NCI-H526 treated with DMSO at 0.1 percent for 48 hours (cell line): ENCODE results near the gene PACRG.

Source experiments
- DNase-seq: peaks from one replicate; lab custom pipeline; 2025; lab: John Stamatoyannopoulos, UW

Gene PACRG

DNA sequence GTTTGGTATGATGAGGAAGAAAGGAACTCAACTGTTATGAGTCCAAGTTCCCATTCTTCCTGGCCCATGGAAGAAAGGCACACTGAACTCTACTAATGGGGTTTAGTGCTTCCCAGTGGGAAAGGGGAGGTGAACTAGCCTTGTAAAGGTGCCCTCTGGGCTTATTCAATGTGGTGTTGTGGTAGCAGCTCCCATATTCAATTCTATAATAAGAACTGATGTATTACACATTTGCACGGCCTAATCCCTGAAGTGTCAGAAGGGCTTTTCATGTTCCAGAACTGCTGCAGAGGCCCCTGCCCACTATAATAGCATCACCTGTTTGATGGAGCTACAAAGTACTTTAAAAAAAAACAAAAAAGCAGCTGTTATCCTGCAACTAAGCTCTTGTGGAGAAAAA lies 17.4 kb upstream of the PACRG start:
- DNase-seq: no peak

DNA sequence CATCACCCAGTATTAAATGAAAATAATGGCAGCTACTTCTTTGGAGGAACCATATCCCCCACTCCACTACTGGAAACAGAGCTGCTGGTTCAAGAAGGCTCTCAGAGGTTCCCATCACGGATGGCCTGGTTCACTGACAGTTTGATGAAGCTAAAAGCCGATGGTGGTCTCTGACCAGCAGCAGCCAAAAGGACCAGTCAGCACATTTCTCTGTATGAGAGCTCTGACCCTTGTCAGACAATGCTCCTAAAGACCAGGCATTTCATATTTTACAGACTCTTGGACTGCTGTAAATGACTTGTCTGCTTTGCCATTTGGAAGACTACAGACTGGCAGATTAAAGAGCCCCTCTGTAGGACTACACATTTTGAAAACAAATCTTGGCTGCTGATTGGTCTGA lies 16.8 kb upstream of the PACRG start:
- no peak for DNase-seq

DNA sequence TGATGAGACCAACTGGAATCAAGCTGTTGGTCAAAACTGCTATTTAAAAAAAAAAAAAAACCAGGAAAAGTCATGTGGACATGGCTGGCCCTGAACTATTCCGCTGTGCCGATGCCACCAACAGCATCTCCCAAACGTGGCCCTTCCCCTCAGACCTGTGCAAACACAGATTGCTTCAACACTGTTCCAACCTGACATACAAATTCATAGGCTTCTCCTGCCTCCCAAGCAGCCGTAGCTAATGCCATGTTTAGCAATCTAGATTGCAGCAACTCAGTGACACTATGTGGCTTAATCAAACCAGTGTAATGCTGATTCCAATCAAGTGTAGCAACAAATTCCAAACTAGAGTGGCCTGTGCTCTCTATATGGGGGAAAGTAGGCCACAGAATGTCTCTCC lies 16.4 kb upstream of the PACRG start:
- DNase-seq: no peak

DNA sequence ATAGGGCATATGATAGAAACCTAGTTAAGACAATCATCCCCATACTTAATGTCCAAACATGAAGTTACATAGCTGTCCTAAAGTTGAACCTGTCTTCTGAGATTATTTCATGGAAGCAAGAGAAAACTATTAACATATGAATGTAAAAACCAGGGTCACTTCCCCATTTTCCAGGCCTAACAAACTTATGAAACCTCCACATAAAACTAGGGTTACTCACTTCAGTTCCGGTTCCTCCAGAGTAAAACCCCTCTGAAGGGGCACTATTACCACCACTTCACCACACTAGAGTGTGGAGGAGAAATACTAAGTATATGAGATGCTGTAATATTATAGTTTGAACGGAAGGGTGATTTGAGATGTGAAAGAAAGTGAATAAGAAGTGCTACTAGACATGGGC lies 15.1 kb upstream of the PACRG start:
- no peak for DNase-seq

DNA sequence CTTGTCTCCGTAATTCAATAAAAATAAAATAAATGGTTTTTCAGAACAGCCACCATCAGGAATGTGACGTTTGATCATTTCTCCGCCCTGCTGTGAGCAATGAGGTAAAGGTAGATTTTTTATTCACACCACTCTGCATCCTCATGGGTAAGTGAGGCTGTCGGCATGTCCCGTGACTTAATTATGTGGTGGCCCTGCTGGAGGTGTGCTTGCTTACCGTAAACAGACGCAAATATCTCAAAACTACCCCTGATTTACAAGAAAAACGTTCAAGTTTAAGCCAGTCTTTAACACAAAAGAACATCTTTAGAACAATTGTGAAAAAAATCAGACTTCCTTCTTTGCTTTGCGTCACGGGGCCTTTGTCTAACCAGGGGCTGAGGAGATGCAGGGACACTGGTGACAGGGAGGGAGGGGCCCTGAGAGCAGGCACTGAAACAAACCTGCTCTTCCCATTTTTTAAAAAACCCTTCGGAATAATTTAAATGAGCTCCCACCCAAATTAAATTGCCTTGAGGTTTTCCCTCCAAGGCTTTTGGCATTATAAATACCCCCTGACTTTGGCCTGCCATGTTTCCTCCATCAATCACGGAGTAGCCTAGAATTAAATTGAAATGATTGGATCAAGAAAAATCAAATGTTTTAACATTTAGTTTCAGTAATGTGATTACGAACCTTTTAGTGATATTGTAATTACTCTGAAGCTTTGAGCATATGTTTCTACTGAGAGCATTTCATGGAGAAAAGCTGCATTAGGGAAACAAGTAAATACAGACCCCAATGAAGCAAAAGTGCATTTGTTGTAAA lies 13.6 kb upstream of the PACRG start:
- DNase-seq: no peak

DNA sequence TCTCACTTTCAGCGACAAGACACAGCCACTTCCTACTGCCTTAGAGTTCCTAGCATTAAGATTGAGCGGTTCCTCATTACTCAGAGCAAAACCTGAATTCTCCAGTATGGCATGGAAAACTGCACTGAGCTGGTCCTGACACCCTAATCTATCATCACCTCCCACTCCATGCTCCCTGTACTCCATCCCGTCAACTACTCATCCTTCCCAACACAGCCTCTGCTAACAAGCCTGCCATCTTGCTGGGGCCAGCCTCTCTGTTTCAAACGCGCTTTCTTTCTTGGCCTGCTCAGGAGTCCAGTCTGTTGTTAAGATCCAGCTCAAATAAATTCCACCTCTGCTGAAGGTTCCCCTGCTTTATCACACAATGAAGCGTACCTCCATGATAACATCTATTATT lies 12.2 kb upstream of the PACRG start:
- no peak for DNase-seq

DNA sequence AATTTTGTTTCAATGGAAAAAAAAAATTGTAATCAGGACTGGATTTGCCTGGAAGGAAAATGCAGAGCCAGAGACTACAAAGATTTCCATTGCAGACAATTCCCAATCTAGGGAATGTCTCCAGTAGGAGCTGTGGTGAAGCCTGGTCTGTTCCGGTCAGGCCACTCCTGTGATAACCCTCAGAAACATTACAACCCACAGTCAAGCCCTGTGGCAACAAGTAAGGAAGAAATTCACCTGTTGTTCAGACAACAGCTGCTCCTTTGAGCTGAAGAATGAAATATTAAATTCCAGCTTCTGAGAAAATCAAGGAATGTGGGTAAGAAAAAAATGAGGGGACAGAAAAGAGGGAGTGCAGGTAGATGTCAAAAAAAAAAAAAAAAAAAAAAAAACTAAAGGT lies 8.2 kb upstream of the PACRG start:
- no peak for DNase-seq

DNA sequence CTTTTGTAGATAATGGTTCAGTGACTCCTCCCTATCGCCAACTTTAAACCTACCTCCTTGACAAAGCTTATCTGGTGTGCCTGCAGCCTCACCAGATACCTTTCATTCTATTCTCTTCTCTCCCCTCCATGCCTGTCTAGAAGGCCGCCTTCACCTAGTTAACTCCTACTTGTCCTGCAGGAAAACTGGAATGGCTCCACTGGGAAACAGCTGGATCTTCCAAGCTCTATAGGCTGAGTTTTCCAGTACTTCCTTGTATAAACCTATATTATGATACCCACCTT lies 6.4 kb upstream of the PACRG start:
- no peak for DNase-seq

DNA sequence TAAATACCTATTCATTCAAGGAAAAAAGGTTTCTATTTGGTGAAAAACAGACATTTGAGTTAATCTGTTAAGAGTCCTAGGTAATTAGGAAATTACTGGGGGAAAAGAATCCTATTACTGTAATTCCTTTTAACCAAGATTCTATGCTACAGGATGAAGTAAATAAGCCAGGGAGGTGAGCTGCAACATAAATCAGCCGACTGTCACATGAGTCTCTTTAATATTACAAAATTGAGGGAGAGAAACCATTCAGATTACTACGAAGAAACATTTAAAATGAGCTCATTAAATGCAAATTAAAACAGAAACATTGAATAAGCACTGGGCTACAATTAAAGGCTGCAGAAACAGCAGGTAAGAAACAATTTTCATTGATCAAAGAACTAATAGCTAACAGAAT lies 5.5 kb upstream of the PACRG start:
- no peak for DNase-seq

DNA sequence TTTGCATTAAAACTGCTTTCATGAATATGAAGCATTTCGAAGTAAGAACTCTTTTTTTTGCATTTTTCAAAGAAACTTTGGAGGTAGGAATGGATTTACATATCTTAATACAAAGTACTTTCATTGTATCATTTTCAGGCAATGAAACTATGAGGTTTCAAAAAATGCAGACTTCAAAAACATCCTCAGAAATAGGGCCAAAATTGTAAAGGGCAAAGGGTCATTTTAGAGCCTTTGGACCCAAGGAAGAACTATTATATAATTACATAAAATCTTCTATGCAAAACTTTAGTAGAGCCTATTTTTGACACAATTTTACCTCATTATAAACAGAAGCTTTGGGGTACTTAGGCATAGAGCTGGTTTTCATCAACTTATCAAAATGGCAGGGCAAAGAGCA lies 5.1 kb upstream of the PACRG start:
- DNase-seq: no peak

DNA sequence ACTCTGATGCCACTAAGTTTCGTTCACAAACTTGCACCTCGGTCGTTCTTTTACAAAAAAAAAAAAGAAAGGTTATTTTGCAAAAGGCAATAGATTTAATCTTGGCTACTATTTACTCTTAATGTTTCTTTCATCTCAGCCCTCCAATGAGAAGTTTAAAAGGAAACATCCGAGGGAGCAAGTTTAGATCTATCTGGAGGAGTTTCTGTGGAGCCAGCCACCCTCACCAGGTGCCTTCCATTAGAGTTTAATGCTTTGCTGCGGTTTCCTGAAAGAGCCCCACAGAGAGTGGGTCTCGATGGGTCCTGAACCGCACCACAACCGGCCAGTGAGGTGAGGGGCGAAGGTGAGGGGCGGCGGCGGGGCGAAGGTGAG lies 840 bp upstream of the PACRG start:
- DNase-seq: no peak

DNA sequence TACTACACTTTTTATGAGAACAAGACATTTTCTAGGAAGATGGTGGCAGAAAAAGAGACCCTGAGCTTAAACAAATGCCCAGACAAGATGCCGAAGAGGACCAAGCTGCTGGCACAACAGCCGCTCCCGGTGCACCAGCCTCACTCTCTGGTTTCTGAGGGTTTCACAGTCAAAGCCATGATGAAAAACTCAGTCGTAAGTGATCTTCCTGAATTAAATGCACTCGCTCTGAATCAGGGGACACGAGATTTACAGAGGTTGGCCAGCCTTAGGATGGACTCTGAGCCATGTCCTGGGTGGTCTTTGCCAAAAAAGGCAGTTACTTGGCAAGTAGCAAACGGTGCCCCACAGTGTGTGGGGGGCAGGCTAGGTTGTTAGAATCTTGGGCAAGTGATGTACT lies 423 bp downstream of the PACRG start:
- no peak for DNase-seq

DNA sequence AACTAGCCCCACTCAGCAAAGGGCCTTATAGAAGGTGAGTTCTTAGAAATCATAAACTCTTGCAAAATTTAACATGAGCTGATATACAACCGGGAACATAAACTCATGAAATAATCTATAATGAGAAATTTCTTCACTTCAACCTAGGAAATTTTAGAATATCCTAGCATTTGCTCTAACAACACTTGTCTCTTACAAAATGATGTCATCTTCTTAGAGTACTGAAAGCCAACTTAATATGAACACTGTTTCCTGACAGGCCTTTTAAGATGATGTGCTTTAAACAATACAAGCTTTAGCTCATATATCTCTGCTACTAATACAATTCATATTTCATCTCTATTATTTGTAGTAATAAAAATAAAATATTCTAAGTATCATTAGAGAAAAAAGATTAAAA lies 932 bp downstream of the PACRG start:
- DNase-seq: no peak

DNA sequence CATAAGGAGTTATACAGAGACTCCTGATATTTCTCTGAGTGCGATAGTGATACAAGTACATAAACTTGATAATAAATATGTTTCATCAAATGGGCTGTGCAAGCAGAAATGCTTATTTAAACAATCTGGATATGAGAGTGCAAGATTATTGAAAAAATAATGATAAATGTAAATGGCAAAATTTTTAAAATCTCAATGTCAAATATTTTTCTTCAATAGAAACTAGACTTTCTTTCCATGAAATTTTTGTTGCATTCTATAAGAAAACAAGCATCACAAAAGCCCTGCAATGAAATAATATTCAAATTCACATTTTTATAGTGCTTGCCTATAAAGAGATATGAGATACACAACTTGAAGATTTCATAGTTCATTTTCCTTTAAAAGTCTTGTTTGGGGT lies 2.7 kb downstream of the PACRG start:
- DNase-seq: no peak

DNA sequence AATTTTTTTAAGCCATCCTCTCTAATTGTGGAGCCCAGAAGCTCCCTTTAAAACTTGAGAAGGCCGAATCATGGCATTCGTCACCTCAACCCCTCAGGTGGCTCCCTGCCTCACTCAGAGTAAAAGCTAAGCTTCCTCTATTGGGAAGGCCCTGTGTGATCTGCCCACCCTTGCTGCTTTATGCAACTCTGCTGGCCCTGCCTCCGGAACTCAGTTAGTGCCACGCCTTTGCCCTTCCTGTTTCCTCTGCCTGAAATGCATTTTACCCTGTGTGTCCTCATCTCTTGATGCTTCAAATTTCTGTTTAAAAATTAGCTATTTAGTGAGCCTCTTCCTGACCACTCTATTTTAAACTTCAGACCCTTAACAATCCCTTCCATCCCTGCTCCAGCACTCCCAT lies 5.7 kb downstream of the PACRG start:
- DNase-seq: no peak

DNA sequence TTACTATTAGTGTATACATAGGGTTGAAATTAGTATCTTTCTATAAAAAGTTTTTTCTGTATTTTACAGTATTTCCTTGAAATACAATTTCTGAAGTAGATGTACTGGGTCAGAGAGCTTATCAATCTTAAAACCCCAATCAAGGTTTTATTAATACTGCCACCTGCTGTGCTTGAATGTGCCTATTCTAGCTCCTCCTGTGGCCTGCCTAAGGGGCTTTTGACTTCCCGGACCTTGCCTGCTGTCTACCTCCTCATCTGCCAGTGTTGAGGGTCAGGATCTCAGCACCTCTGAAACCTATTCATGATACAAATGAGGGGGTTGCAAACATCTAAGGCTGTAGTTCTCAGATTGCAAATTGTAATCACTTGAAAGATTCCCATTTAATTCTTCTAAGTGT lies 9.2 kb downstream of the PACRG start:
- DNase-seq: no peak

DNA sequence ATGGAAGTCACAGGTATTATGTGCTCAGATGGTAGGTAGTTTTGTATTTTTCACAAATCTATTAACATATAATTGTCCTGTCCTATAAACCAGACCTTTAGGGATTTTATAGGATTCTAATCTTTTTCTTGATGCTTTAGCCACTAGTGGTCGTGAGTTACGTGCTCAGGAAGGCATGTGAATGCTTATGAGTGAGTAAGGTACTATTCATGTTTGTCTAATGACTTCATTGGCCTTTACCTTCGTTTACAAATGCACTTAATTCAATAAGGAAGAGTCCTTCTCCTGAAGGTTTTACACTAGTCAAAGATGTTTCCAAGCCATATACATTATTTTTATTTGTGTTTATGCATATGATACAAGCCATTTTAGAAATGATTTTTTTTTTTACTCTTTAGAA lies 23.0 kb downstream of the PACRG start:
- DNase-seq: no peak

DNA sequence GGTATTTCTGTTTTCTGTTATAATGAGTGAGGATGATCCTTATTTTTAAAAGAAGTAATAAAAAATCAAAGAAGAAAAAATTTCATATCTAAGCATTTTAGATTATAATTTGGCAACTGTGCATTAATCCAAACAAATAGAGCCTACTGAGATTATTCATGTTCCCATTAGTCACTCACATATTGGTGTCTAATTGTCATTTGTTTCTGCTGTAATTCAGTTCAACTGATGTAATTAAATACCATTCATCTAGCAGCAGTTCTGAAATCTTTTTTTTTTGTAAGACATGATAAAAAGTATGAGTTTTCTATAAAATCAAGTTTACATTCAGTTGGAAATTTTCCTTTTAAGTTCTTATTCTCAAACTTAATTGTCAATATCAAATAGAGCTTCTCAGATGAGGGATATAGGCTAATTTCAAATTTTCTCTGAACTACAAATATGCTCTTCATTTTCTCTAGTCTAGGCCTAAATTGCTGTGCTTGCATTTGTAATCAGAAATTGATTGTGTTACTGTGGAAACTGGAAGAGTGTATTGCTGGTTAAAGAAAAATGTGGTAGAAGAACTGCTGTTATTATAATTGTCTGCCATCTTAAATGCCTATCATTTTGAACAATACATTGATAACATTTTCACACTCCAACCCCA lies 23.6 kb downstream of the PACRG start:
- DNase-seq: no peak

DNA sequence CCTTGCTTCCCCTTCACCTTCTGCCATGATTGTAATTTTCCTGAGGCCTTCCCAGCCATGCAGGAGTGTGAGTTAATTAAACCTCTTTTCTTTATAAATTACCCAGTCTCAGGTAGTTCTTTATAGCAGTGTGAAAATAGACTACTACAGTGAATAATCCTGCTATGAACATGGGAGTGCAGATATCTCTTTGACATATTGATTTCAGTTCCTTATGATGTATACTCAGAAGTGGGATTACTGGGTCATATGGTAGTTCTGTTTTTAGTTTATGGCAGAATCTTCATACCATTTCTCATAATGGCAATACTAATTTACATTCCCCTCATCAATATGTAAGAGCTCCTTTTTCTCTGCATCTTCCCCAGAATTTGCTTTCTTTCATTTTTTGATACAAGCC lies 26.0 kb downstream of the PACRG start:
- no peak for DNase-seq

DNA sequence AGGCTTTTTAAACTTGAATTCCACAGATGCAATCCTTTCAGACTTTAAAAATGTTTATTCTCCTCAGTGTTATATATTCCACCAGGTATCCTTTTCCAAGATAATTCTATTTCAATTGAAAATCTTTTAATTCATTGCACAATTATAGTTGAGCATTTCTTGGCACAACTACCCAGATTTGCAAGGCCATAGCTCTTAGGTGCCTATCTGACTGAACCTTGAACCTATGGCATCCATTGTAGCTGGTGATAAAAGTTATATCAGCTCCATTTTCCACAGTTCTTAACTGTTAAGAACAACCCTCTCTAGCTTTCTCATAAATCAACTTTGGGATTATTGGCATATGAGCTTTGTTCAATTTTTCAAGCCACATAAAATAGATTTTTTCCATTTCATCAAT lies 42.4 kb downstream of the PACRG start:
- no peak for DNase-seq

DNA sequence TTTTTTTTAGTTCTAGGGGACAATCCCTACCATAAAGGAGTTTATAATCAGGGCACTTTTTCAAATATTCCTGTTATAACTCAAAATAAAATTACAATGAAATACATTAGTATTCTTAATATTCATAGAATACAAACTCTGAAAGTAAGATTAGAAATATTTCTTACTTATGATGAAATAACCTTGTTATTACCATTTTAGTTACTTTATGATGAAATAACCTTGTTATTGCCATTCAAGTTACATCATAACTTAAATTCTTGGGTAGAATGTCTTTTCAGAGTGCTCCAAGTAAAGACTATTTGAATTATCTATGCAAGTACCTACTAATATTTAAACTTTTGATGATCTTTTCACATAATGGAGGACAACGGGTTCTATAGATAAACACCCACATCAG lies 43.2 kb downstream of the PACRG start:
- no peak for DNase-seq

DNA sequence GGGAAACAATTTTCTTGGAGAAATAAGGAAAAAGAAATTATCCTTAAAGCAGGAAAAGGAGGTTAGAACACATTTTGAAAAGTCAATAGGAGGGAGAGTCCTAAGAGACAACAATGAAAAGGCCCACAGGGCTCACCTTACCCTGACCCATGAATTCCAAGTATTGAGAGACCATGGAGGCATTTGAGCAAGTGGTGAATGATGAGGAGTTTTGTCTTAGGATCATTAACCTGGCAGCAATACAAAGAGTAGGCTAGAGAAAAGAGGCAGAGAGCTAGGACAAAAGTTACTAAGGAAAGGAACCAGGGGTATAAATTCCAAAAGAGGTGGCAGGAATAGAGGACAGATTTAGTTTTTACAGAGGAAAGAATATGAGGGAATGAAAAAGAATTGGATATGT lies 44.7 kb downstream of the PACRG start:
- no peak for DNase-seq

DNA sequence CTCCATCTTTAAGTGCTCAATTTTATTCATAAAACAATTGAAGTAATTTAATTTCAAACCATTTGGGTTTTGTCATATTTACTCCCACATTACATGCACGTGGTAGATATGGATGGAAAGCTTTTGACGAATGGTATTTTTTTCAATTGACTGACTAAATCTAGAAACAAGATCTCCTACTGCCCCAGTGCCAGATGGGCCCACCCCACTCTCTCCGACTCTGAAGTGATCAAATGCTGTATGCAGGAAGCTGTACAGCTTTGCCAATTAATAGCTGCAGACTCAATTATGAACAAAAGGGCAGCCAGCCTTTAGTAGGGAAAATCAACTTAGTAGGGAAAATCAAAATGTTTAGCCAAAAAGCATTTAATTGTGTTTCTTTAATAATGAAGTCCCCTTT lies 46.2 kb downstream of the PACRG start:
- no peak for DNase-seq

DNA sequence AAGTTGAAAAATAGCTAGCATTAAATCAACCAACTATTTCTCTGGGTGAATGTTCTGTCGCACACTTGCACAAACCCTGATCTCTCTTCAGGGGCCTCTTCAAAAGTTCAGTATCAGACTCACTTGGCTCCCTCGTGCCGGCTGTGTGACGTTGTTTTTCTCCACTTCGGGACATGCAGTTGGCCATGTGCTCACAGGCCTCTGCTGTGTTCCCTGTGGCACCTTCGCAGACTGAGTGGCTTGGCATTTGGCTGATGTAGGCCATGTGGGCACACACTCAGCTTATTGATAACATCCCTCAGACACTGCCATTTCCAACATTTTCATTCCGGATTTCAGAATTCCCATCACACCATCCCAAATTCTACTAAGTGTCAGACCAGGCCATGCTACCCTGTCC lies 49.3 kb downstream of the PACRG start:
- no peak for DNase-seq
